H1 (cell line): ENCODE measurements around the gene BCO2. TPM values are rescaled to one million over a fixed set of nuclear protein-coding genes. Genes with fewer than 3 reads are reported as not detected.

ENCODE experiments used
- CBX5 ChIP-seq: fragments of 300-800, 300-1000 bp; sonication (generic); IDR thresholded peaks from 2 replicates; pipeline ENCODE4 v1.7.1; 2016; ENCODE audit warnings: antibody characterized with exemption, low read length, low read depth
- CHD2 ChIP-seq: IDR thresholded peaks from 2 replicates; pipeline ENCODE4 v1.6.1; 2012; ENCODE audit warnings: low read length, improper control_type of control experiment
- CHD7 ChIP-seq: fragments of 300-600 bp; sonication (generic); IDR thresholded peaks from 2 replicates; pipeline ENCODE4 v1.7.1; 2012; ENCODE audit warnings: low read length, moderate library complexity, mild to moderate bottlenecking, inconsistent platforms; ENCODE audit not compliant: insufficient replicate concordance
- FOSL1 ChIP-seq: IDR thresholded peaks from 2 replicates; pipeline ENCODE4 v1.6.1; 2011; ENCODE audit warnings: mild to moderate bottlenecking, low read depth, low read length, moderate library complexity; ENCODE audit not compliant: insufficient read depth
- GTF2F1 ChIP-seq: IDR thresholded peaks from 2 replicates; pipeline ENCODE4 v1.6.1; 2012; ENCODE audit warnings: low read depth, low read length, improper control_type of control experiment, borderline replicate concordance
- HDAC6 ChIP-seq: IDR thresholded peaks from one replicate; pipeline ENCODE4 v1.7.1; 2012; ENCODE audit warnings: low read depth, mild to moderate bottlenecking, inconsistent platforms, low read length, moderate library complexity
- JUN ChIP-seq: IDR thresholded peaks from 2 replicates; pipeline ENCODE4 v1.6.1; 2011; ENCODE audit warnings: low read depth, mild to moderate bottlenecking, improper control_type of control experiment, low read length
- RAD21 ChIP-seq, 2 experiments: IDR thresholded peaks in 1 of 2; conservative IDR thresholded peaks in 1 of 2; 2 replicates each; pipeline ENCODE4 v1.6.1; 2011; ENCODE audit warnings: low read depth in 2 of 2, low read length in 2 of 2, improper control_type of control experiment in 1 of 2, inconsistent platforms in 1 of 2, mild to moderate bottlenecking in 1 of 2, moderate library complexity in 1 of 2
- SP1 ChIP-seq: IDR thresholded peaks from 2 replicates; pipeline ENCODE4 v1.6.1; 2011; ENCODE audit warnings: low read depth, low read length
- SP2 ChIP-seq: IDR thresholded peaks from 2 replicates; pipeline ENCODE4 v1.6.1; 2012; ENCODE audit warnings: mild to moderate bottlenecking, low read length, inconsistent platforms
- TCF12 ChIP-seq: IDR thresholded peaks from 2 replicates; pipeline ENCODE4 v1.6.1; 2011; ENCODE audit warnings: low read depth, mild to moderate bottlenecking, low read length
- TEAD4 ChIP-seq: IDR thresholded peaks from 2 replicates; pipeline ENCODE4 v1.6.1; 2012; ENCODE audit warnings: low read depth, low read length, inconsistent platforms, mixed read lengths
- polyA plus RNA-seq, 7 experiments: library from polyadenylated mRNA; depleted of rRNA in 3 of 7; stranded (reverse) in 5 of 7; unstranded in 2 of 7; fragments of >200 nt in 5 of 7; fragments of 200-250 nt in 2 of 7; gene quantifications; 1 replicate in 5 of 7; 2 replicates in 1 of 7; 4 replicates in 1 of 7; pipeline versions ENCODE4 v1.2.1 to v1.2.3, GENCODE V29; 2011 to 2013; ENCODE audit warnings: missing spikeins in 2 of 7, mixed read lengths in 2 of 7
- total RNA-seq: library from RNA; stranded (reverse); fragmentation: NEBNext Ultra II Directional; extraction: Animal tissue kit (Norgen Biotek cat#: 25700); gene quantifications from 2 replicates; pipeline ENCODE4 v1.2.1, GENCODE V29; 2021

BCO2 gene
- total and polyA plus RNA-seq, 2 of the 8 experiments (the other 6 are each of a cell fraction or from before 2014, with no cell fraction given), result 0.42 to 0.82 TPM

DNA sequence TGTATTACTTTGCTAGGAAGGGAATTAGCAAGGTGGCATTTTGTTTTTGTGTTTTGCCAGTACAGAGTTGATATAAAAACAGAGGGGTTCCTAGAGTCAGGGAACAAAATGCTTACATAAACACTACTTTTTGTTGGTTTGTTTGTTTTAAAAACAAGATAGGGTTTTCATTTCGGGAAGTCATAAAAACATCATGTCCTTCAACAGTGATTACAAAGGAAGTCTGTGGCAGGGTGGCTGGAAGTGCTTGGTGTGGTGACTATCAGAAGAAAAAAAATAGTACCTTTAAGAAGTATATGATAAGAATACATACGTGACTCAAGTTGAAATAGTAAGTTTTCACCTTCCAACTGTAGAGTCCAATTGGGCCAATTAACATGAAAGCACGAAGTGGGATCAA is 10.3 kb upstream of the BCO2 start (continued):
- TF ChIP-seq CHD7, result no peak
- TF ChIP-seq CBX5, result no peak
- TF ChIP-seq TCF12, result no peak
- no peak for TF ChIP-seq SP2
- no peak for TF ChIP-seq SP1
- TF ChIP-seq HDAC6, result no peak
- no peak for TF ChIP-seq TEAD4
- no peak for TF ChIP-seq RAD21 (IDR thresholded peaks at IDR 0.05 in 1 of 2, conservative IDR thresholded peaks at IDR 0.05 in 1 of 2; ENCODE audit: low read depth in 2 of 2, low read length in 2 of 2)
- no peak for TF ChIP-seq GTF2F1
- no peak for TF ChIP-seq CHD2
- TF ChIP-seq JUN, result no peak
- TF ChIP-seq FOSL1, result no peak
